Natural killer cell (primary cell): ENCODE data around the gene MFSD6L. TPM values are rescaled to one million over a fixed set of nuclear protein-coding genes. Genes with fewer than 3 reads are reported as not detected.

Source experiments
- ATAC-seq, 3 donors: fragments of 150-1000 bp in 2 of 3; fragments of 200-7000 bp in 1 of 3; cut with Tn5 transposase; 1 replicate in 1 of 3; 2 replicates in 2 of 3; pipeline ENCODE4 v1.10.0; 2021; ENCODE audit warnings: mild to moderate bottlenecking in 2 of 3, moderate library complexity in 2 of 3
- DNase-seq, 2 donors: peaks; one replicate each; pipeline versions ENCODE4 v3.0.0 to v3.0.0-alpha.2; 2013 to 2021; ENCODE audit warnings: mixed read lengths in 1 of 2
- H3K27ac ChIP-seq: one replicate; pipeline ENCODE4 v1.5.1; 2013; ENCODE audit warnings: mild to moderate bottlenecking, low read length
- H3K27me3 ChIP-seq: one replicate; pipeline ENCODE4 v1.6.1; 2013; ENCODE audit warnings: low read length; ENCODE audit not compliant: control insufficient read depth, insufficient read depth
- H3K36me3 ChIP-seq: one replicate; pipeline ENCODE4 v1.6.1; 2013; ENCODE audit warnings: low read length; ENCODE audit not compliant: control insufficient read depth, insufficient read depth
- H3K4me1 ChIP-seq: one replicate; pipeline ENCODE4 v1.6.1; 2013; ENCODE audit warnings: low read length; ENCODE audit not compliant: control insufficient read depth, insufficient read depth
- H3K4me3 ChIP-seq: one replicate; pipeline ENCODE4 v1.5.1; 2013; ENCODE audit warnings: low read length
- H3K9me3 ChIP-seq: one replicate; pipeline ENCODE4 v1.6.1; 2013; ENCODE audit warnings: low read length; ENCODE audit not compliant: control insufficient read depth, insufficient read depth
- H3K27ac Mint-ChIP-seq, 2 donors: one replicate each; pipeline ENCODE4 v1.8.0; 2022; ENCODE audit warnings: mild to moderate bottlenecking in 2 of 2, mixed read lengths in 2 of 2, moderate library complexity in 1 of 2
- H3K27me3 Mint-ChIP-seq, 2 donors: one replicate each; pipeline ENCODE4 v1.8.0; 2022; ENCODE audit warnings: low read depth in 2 of 2, mixed read lengths in 2 of 2
- H3K36me3 Mint-ChIP-seq: one replicate; pipeline ENCODE4 v1.8.0; 2022; ENCODE audit warnings: mixed read lengths
- H3K4me1 Mint-ChIP-seq, 2 donors: one replicate each; pipeline ENCODE4 v1.8.0; 2022; ENCODE audit warnings: mixed read lengths in 2 of 2
- H3K4me3 Mint-ChIP-seq: one replicate; pipeline ENCODE4 v1.8.0; 2022; ENCODE audit warnings: mild to moderate bottlenecking, moderate library complexity, mixed read lengths
- H3K9me3 Mint-ChIP-seq, 2 donors: one replicate each; pipeline ENCODE4 v1.8.0; 2022; ENCODE audit warnings: mixed read lengths in 2 of 2
- CTCF ChIP-seq: fragments of 200-600 bp; IDR thresholded peaks from one replicate; pipeline ENCODE4 v1.8.0; 2022; ENCODE audit warnings: antibody characterized with exemption
- WGBS: methylation state at CpG from one replicate; pipeline ENCODE4 v1.1.7; 2013; ENCODE audit warnings: missing lambda C conversion rate; ENCODE audit not compliant: insufficient coverage; 5-methylcytosine and 5-hydroxymethylcytosine counted together
- intact Hi-C: fragments of 100-400 bp; cut with micrococcal nuclease; formaldehyde crosslinking; loops from one replicate; pipeline ENCODE4 v1.14.2; 2022
- total RNA-seq, 4 donors: library from RNA; stranded (reverse); fragments of 120-200 nt in 1 of 4; gene quantifications; one replicate each; pipeline versions ENCODE4 v1.2.3 to v1.2.4, GENCODE V29; 2013 to 2022

Gene MFSD6L
- total RNA-seq, 3 donors from 2014 or later (not counting 1 experiment from before 2014, with no cell fraction given), result 0.12 to 0.90 TPM; not detected in 1

DNA sequence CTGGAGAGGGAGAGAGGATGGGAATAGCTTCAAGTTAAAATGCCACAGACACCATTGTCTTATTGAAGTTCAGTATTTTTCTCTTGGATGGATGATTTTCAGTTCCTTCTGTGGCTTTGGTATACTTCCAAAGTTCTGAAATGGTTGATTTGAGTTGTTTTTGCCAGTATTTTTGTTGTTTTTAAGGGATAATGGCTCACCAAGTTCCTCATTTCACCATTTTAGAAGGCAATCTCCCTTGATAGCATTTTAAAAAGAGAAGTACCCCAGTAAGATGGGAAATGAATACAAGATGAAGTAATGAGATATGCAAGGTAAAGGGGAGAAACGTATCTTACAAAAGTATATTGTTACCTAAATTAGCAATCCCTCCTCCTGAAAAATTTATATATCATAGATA, 22.3 kb downstream of the MFSD6L start:
- TF ChIP-seq CTCF, result no peak
- H3K27ac Mint-ChIP-seq, result no peak overlapping the region
- H3K36me3 Mint-ChIP-seq, result peaks cover 9% of the 10 kb centered on the region
- peaks cover 24 to 40% of the 10 kb centered on the region in 2 donors for H3K27me3 Mint-ChIP-seq
- no peak for ATAC-seq
- Histone ChIP-seq H3K27me3 (peaks cover 17% of the 10 kb centered on the region), H3K27ac (no peak overlapping the region), H3K4me3 (no peak overlapping the region), H3K36me3 (no peaks in the 10 kb centered on the region), H3K9me3 (no peaks in the 10 kb centered on the region), H3K4me1 (no peaks in the 10 kb centered on the region)
- peaks cover 2 to 4% of the 10 kb centered on the region in 2 donors for H3K9me3 Mint-ChIP-seq
- H3K4me1 Mint-ChIP-seq, result peaks cover 10% of the 10 kb centered on the region in 2 donors
- no peak for DNase-seq
- H3K4me3 Mint-ChIP-seq, result no peak overlapping the region
- intact Hi-C loops, result no loop called here
- no CpG with 5 or more reads among the region's 1 CpG for WGBS

DNA sequence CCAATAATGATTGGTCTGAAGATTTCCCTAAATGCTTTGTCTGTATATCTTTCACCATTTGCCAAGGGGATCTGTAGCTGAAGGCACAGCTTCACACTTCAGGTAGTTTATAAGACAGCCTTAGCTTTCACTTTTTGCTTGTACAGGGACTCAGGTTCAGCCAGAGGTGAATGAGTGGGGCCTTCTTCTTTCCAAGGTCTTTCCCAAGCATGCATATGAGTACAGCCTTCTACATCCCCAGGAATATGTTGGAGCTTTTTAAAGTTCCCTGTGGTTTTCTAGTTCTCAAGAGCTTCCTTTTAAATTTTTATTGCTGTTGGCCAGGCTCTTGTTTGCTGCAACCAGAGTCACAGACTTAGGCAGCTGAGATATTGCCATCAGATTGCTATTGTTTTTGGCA, 22.9 kb downstream of the MFSD6L start:
- no peak overlapping the region for H3K27ac Mint-ChIP-seq
- Histone ChIP-seq H3K36me3 (no peaks in the 10 kb centered on the region), H3K4me3 (no peak overlapping the region), H3K27me3 (peaks cover 17% of the 10 kb centered on the region), H3K27ac (no peak overlapping the region), H3K4me1 (no peaks in the 10 kb centered on the region), H3K9me3 (no peaks in the 10 kb centered on the region)
- H3K36me3 Mint-ChIP-seq, result peaks cover 9% of the 10 kb centered on the region
- DNase-seq (no peak), ATAC-seq (no peak)
- H3K9me3 Mint-ChIP-seq, result peaks cover 2 to 4% of the 10 kb centered on the region in 2 donors
- intact Hi-C loops, result no loop called here
- H3K4me3 Mint-ChIP-seq, result no peak overlapping the region
- H3K4me1 Mint-ChIP-seq, result peaks cover 3 to 4% of the 10 kb centered on the region in 2 donors
- H3K27me3 Mint-ChIP-seq, result peaks cover 24 to 40% of the 10 kb centered on the region in 2 donors
- TF ChIP-seq CTCF, result no peak

GRCh38 chr17:8766731-8767130, 32.4 kb downstream of the MFSD6L start:
- no peaks in the 10 kb centered on the region for H3K27me3 ChIP-seq
- no peaks in the 10 kb centered on the region for H3K9me3 ChIP-seq
- no peak overlapping the region for H3K27ac Mint-ChIP-seq
- no peak for TF ChIP-seq CTCF
- peaks cover 17 to 37% of the 10 kb centered on the region in 2 donors for H3K27me3 Mint-ChIP-seq
- intact Hi-C loops, result no loop called here
- H3K4me1 ChIP-seq, result no peaks in the 10 kb centered on the region
- no peak overlapping the region for H3K27ac ChIP-seq
- 85% methylated on average over 2 of the region's 2 CpGs for WGBS
- no peak overlapping the region for H3K4me3 Mint-ChIP-seq
- H3K4me1 Mint-ChIP-seq, result no peaks in the 10 kb centered on the region
- no peak overlapping the region for H3K4me3 ChIP-seq
- no peak for DNase-seq
- no peaks in the 10 kb centered on the region for H3K9me3 Mint-ChIP-seq
- H3K36me3 ChIP-seq, result no peaks in the 10 kb centered on the region
- no peaks in the 10 kb centered on the region for H3K36me3 Mint-ChIP-seq
- ATAC-seq, result no peak

DNA sequence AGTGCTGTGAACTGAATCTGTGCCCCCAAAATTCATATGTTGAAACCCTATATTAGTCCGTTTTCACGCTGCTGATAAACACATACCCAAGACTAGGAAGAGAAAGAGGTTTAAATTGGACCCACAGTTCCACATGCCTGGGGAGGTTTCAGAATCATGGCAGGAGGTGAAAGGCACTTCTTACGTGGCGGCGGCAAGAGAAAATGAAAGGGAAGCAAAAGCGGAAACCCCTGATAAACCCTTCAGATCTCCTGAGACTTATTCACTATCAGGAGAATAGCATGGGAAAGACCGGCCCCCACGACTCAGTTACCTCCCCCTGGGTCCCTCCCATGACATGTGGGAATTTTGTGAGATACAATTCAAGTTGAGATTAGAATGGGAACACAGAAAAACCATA, 37.2 kb downstream of the MFSD6L start:
- H3K9me3 ChIP-seq, result no peaks in the 10 kb centered on the region
- Mint-ChIP-seq H3K4me3 (no peak overlapping the region), H3K27me3 (peaks cover 11 to 25% of the 10 kb centered on the region in 2 donors), H3K9me3 (no peaks in the 10 kb centered on the region), H3K27ac (no peak overlapping the region), H3K4me1 (no peaks in the 10 kb centered on the region), H3K36me3 (no peaks in the 10 kb centered on the region)
- H3K27ac ChIP-seq, result no peak overlapping the region
- TF ChIP-seq CTCF, result no peak
- no peaks in the 10 kb centered on the region for H3K4me1 ChIP-seq
- ATAC-seq (no peak), DNase-seq (no peak)
- no peak overlapping the region for H3K4me3 ChIP-seq
- H3K36me3 ChIP-seq, result no peaks in the 10 kb centered on the region
- 84% methylated on average over 6 of the region's 8 CpGs for WGBS
- no peaks in the 10 kb centered on the region for H3K27me3 ChIP-seq
- intact Hi-C loops, result no loop called here
